CD4-positive, alpha-beta T cell (primary cell): ENCODE results near the gene HIC1. TPM values are rescaled to one million over a fixed set of nuclear protein-coding genes. Genes with fewer than 3 reads are reported as not detected.
A peak's percentile ranks its signal among the peaks of the same experiment; 100 is the strongest.

ENCODE experiments used
- ATAC-seq: fragments of 200-7000 bp; cut with Tn5 transposase; one replicate; pipeline ENCODE4 v1.10.0; 2022; ENCODE audit warnings: mild to moderate bottlenecking; ENCODE audit not compliant: poor library complexity
- CTCF ChIA-PET: fragments of 350-600 bp; sonication (Branson Sonifier 250); formaldehyde crosslinking; loops from one replicate; lab custom pipeline; 2021; ENCODE audit warnings: antibody characterized with exemption, inconsistent platforms; lab: Charles Lee
- POLR2A ChIA-PET: fragments of 350-600 bp; sonication (Branson Sonifier 250); formaldehyde crosslinking; loops from one replicate; lab custom pipeline; 2021; ENCODE audit warnings: antibody characterized with exemption, inconsistent platforms; lab: Charles Lee
- DNase-seq, 14 experiments: peaks; one replicate each; pipeline ENCODE4 v3.0.0-alpha.2; 2013 to 2020; ENCODE audit warnings: mixed read lengths in 2 of 14
- H3K27ac ChIP-seq, 2 donors: one replicate each; pipeline versions ENCODE4 v1.5.1 to v1.7.0; 2013; ENCODE audit warnings: low read length in 2 of 2, low read depth in 1 of 2, mild to moderate bottlenecking in 1 of 2
- H3K27me3 ChIP-seq, 2 experiments: 1 replicate in 1 of 2; 2 replicates in 1 of 2; pipeline versions ENCODE4 v1.6.1 to v1.7.0; 2013; ENCODE audit warnings: low read length in 2 of 2, control low read depth in 1 of 2, mild to moderate bottlenecking in 1 of 2, moderate library complexity in 1 of 2; ENCODE audit not compliant: insufficient read depth in 2 of 2, control insufficient read depth in 1 of 2
- H3K36me3 ChIP-seq: one replicate; pipeline ENCODE4 v1.6.1; 2013; ENCODE audit warnings: low read length, control low read depth; ENCODE audit not compliant: insufficient read depth
- H3K4me1 ChIP-seq: one replicate; pipeline ENCODE4 v1.6.1; 2013; ENCODE audit warnings: low read length, control low read depth; ENCODE audit not compliant: insufficient read depth
- H3K4me3 ChIP-seq: one replicate; pipeline ENCODE4 v1.5.1; 2013; ENCODE audit warnings: mild to moderate bottlenecking, low read length, moderate library complexity
- H3K9me3 ChIP-seq, 2 experiments: 1 replicate in 1 of 2; 2 replicates in 1 of 2; pipeline versions ENCODE4 v1.6.1 to v1.7.0; 2013; ENCODE audit warnings: low read length in 2 of 2, mild to moderate bottlenecking in 2 of 2, control low read depth in 1 of 2, moderate library complexity in 1 of 2; ENCODE audit not compliant: control insufficient read depth in 1 of 2, insufficient read depth in 1 of 2
- H3K27ac Mint-ChIP-seq: one replicate; pipeline ENCODE4 v1.8.0; 2020; ENCODE audit warnings: mixed read lengths
- H3K27me3 Mint-ChIP-seq: one replicate; pipeline ENCODE4 v1.8.0; 2021; ENCODE audit warnings: mixed read lengths
- H3K36me3 Mint-ChIP-seq: one replicate; pipeline ENCODE4 v1.8.0; 2021; ENCODE audit warnings: low read depth, mixed read lengths
- H3K4me1 Mint-ChIP-seq: one replicate; pipeline ENCODE4 v1.8.0; 2021; ENCODE audit warnings: low read depth, mixed read lengths
- H3K4me3 Mint-ChIP-seq: one replicate; pipeline ENCODE4 v1.8.0; 2020; ENCODE audit warnings: mild to moderate bottlenecking, mixed read lengths
- H3K9me3 Mint-ChIP-seq: one replicate; pipeline ENCODE4 v1.8.0; 2020; ENCODE audit warnings: mixed read lengths
- CTCF ChIP-seq: fragments of 200-600 bp; IDR thresholded peaks from one replicate; pipeline ENCODE4 v1.8.0; 2022; ENCODE audit warnings: antibody characterized with exemption, mild to moderate bottlenecking
- intact Hi-C, 2 experiments: fragments of 100-400 bp; cut with DNase I in 1 of 2; cut with micrococcal nuclease in 1 of 2; formaldehyde crosslinking; loops; one replicate each; pipeline versions ENCODE4 v1.15.1 to v1.9.0; 2023 to 2025; cut with DNase I, micrococcal nuclease
- total RNA-seq, 174 experiments: library from RNA in 2 of 174; stranded (reverse) in 2 of 174; gene quantifications; one replicate each; pipeline ENCODE4 v1.2.3 and lab custom pipeline; 2021 to 2026

The HIC1 gene
- total RNA-seq, 2 experiments from 2014 or later: 2.4 to 3.0 TPM

GRCh38 chr17:2020721-2021120, 34.2 kb upstream of the HIC1 start:
- ChIA-PET CTCF (no interaction called here), POLR2A (no interaction called here)
- Histone ChIP-seq H3K4me1 (peaks cover 32% of the 10 kb centered on the region), H3K4me3 (no peak overlapping the region), H3K36me3 (no peaks in the 10 kb centered on the region), H3K27me3 (peaks cover 15 to 28% of the 10 kb centered on the region in 2 experiments), H3K9me3 (no peaks in the 10 kb centered on the region), H3K27ac (no peak overlapping the region)
- Mint-ChIP-seq H3K27me3 (peaks cover 18% of the 10 kb centered on the region), H3K4me1 (peaks cover 18% of the 10 kb centered on the region), H3K36me3 (no peaks in the 10 kb centered on the region), H3K9me3 (no peaks in the 10 kb centered on the region), H3K27ac (no peak overlapping the region), H3K4me3 (no peak overlapping the region)
- intact Hi-C loops: no loop called here
- TF ChIP-seq CTCF: no peak
- no peak for DNase-seq
- ATAC-seq: no peak

GRCh38 chr17:2022647-2023240, 32.2 kb upstream of the HIC1 start:
- intact Hi-C loops: no loop called here
- H3K36me3 ChIP-seq: no peaks in the 10 kb centered on the region
- ChIA-PET CTCF (interaction anchor here (1.3 kb wide), 1 partner anchor 19 kb away, joined by 4 read pairs; the partner anchor contains the start of gene OVCA2), POLR2A (no interaction called here)
- H3K4me3 ChIP-seq: no peak overlapping the region
- no peak overlapping the region for H3K27ac ChIP-seq
- H3K27me3 Mint-ChIP-seq: peaks cover 25% of the 10 kb centered on the region
- ATAC-seq: no peak
- H3K4me1 Mint-ChIP-seq: peaks cover 25% of the 10 kb centered on the region
- peak overlapping the region; percentile 75 for H3K4me3 Mint-ChIP-seq
- no peaks in the 10 kb centered on the region for H3K36me3 Mint-ChIP-seq
- no peaks in the 10 kb centered on the region for H3K9me3 Mint-ChIP-seq
- peaks cover 18 to 36% of the 10 kb centered on the region in 2 experiments for H3K27me3 ChIP-seq
- no peak overlapping the region for H3K27ac Mint-ChIP-seq
- peak in 2 of 14 experiments; percentile 22 to 34 for DNase-seq
- no peak for TF ChIP-seq CTCF
- peaks cover 38% of the 10 kb centered on the region for H3K4me1 ChIP-seq
- H3K9me3 ChIP-seq: no peaks in the 10 kb centered on the region

GRCh38 chr17:2023256-2023655, 31.6 kb upstream of the HIC1 start:
- H3K27me3 Mint-ChIP-seq: peaks cover 29% of the 10 kb centered on the region
- peak overlapping the region; percentile 75 for H3K4me3 Mint-ChIP-seq
- Histone ChIP-seq H3K36me3 (no peaks in the 10 kb centered on the region), H3K4me1 (peaks cover 38% of the 10 kb centered on the region), H3K4me3 (no peak overlapping the region), H3K9me3 (no peaks in the 10 kb centered on the region), H3K27me3 (peaks cover 16 to 36% of the 10 kb centered on the region in 2 experiments), H3K27ac (no peak overlapping the region)
- no peaks in the 10 kb centered on the region for H3K36me3 Mint-ChIP-seq
- TF ChIP-seq CTCF: no peak
- no peak overlapping the region for H3K27ac Mint-ChIP-seq
- H3K9me3 Mint-ChIP-seq: no peaks in the 10 kb centered on the region
- ChIA-PET CTCF (interaction anchor here (1.3 kb wide), 1 partner anchor 18 kb away, joined by 4 read pairs; the partner anchor contains the start of gene OVCA2), POLR2A (interaction anchor here (0.6 to 2.7 kb wide), 3 partner anchors 33 to 1177 kb away, joined by 3 to 9 read pairs (median 4); no protein-coding TSS in a partner anchor)
- H3K4me1 Mint-ChIP-seq: peaks cover 25% of the 10 kb centered on the region
- DNase-seq (no peak), ATAC-seq (no peak)
- intact Hi-C loops: no loop called here
